Tibial artery (tissue), 4 donors: ENCODE results near the gene UGT8.

Experiments used
- DNase-seq, 2 donors: peaks; one replicate each; pipeline ENCODE4 v3.0.0-alpha.2; 2019
- H3K27ac ChIP-seq, 2 donors: fragments of 200-600 bp; sonication (generic) in 1 of 2; 1 replicate in 1 of 2; 2 replicates in 1 of 2; pipeline ENCODE4 v1.5.1; 2018 to 2019; ENCODE audit warnings: mild to moderate bottlenecking in 1 of 2
- H3K27me3 ChIP-seq, 2 donors: fragments of 200-600 bp; sonication (generic) in 1 of 2; one replicate each; pipeline versions ENCODE4 v1.5.1 to v1.6.0; 2016 to 2019
- H3K36me3 ChIP-seq, 3 donors: fragments of 200-600 bp; sonication (generic) in 2 of 3; one replicate each; pipeline ENCODE4 v1.5.1; 2016 to 2019; ENCODE audit warnings: mild to moderate bottlenecking in 2 of 3
- H3K4me1 ChIP-seq, 4 donors: fragments of 200-600 bp; sonication (generic) in 2 of 4; 1 replicate in 3 of 4; 2 replicates in 1 of 4; pipeline ENCODE4 v1.5.1; 2016 to 2019
- H3K4me3 ChIP-seq, 2 donors: fragments of 200-600 bp; sonication (generic) in 1 of 2; 1 replicate in 1 of 2; 2 replicates in 1 of 2; pipeline ENCODE4 v1.5.1; 2018 to 2019; ENCODE audit warnings: mild to moderate bottlenecking in 2 of 2
- H3K9me3 ChIP-seq, 3 donors: fragments of 200-600 bp; sonication (generic) in 1 of 3; one replicate each; pipeline ENCODE4 v1.5.1; 2016 to 2019
- CTCF ChIP-seq, 2 experiments: fragments of 200-600 bp in 1 of 2; fragments of 450-650 bp in 1 of 2; IDR thresholded peaks; one replicate each; pipeline ENCODE4 v1.5.1; 2017 to 2019; ENCODE audit warnings: antibody characterized with exemption in 2 of 2, mild to moderate bottlenecking in 1 of 2, moderate library complexity in 1 of 2
- intact Hi-C: fragments of 100-400 bp; cut with DNase I; formaldehyde crosslinking; loops from one replicate; pipeline ENCODE4 v1.15.0; 2023; ENCODE audit warnings: low total_unique reads

Gene UGT8

DNA sequence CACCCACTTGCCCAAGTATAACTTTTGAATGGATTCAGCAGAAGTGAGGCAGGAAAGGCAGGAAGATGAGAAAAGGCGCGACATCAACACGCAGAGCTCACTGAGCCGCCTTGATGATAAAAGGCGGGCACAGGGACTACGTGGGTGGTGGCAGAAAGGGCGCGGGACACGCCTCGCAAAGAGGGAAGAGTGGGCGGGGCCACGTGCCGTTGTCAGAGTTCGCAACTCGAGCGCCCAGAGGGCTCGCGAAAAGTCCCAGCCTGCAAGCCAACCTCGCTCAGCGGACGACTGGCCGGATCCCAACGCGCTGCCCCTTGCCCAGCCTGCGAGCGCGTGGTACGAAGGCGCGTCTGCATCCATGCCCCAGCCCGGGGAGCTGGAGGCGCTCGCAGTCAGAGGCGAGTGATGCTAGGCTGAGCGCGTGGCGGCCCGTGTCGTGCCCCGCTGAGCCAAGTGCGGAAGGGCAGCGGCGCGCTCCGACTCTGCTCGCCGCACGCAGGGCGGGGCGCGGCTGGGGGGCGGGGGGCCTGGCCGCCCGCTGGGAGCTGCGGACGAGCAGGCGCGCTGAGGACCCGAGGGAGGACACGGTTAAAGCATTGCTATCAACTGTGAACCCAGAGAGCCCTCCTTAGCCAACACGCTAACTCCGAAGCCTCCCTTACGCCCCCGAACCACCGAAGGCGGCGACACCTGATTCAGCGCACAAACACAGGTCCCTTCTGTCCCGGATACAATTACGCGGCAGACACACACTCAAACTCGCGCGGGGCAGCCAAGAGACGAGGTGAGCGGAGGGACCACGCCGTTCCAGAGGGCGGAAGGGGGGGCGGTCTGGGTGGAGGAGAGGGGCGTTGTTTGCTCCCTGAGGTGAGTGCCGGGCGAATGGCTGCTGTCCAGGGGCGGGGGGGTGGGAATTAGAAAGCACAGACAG, at the start of gene UGT8:
UGT8 (plus strand) TSS at position 617 of the 931 bp plus-strand sequence. CDS start 24,074 bp downstream, outside the sequence.
- Histone ChIP-seq H3K4me1 (peaks cover 0 to 22% (median 15%) of the 10 kb centered on the region in 4 donors), H3K36me3 (no peaks in the 10 kb centered on the region), H3K9me3 (no peaks in the 10 kb centered on the region), H3K27me3 (peaks cover 0 to 24% of the 10 kb centered on the region in 2 donors), H3K4me3 (peak within 1 kb of the TSS; percentile 44 to 50), H3K27ac (no peak within 1 kb of the TSS)
- intact Hi-C loops = no loop called here
- TF ChIP-seq CTCF (IDR thresholded peaks at IDR 0.05) = no peak
- DNase-seq = no peak

DNA sequence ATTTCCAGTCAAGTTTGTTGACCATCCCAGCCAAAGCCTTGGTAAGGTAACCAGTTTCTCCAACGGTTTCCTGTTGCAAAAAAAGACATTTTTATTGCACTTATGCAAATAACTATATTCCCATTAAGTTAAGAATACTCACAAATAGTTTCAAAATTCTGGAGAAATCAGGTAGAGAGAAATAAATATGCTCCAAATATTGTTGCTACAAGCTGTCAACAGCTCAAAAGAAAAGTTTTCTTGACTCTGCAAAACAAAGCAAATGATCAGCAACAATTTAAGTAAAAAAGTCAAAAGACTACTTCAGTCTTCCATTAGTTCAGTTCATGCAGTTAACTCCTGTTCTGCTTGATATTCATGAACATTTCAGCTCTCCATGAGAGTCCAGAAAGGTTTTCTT, 49.0 kb upstream of the UGT8 start:
- Histone ChIP-seq H3K27me3 (no peaks in the 10 kb centered on the region), H3K4me1 (no peaks in the 10 kb centered on the region), H3K9me3 (no peaks in the 10 kb centered on the region), H3K27ac (no peak overlapping the region), H3K4me3 (no peak overlapping the region), H3K36me3 (no peaks in the 10 kb centered on the region)
- intact Hi-C loops = no loop called here
- no peak for DNase-seq
- no peak for TF ChIP-seq CTCF (IDR thresholded peaks at IDR 0.05)

- no peak overlapping the region for H3K27ac ChIP-seq
- no peak for DNase-seq
- peaks cover 0 to 5% (median 3%) of the 10 kb centered on the region in 3 donors for H3K9me3 ChIP-seq
- intact Hi-C loops = no loop called here
- TF ChIP-seq CTCF (IDR thresholded peaks at IDR 0.05) = no peak
- no peak overlapping the region for H3K4me3 ChIP-seq
- H3K4me1 ChIP-seq = no peaks in the 10 kb centered on the region
- no peaks in the 10 kb centered on the region for H3K36me3 ChIP-seq
- no peaks in the 10 kb centered on the region for H3K27me3 ChIP-seq
Observed at GRCh38 chr4:114558446-114559020, 40.1 kb upstream of the UGT8 start.

DNA sequence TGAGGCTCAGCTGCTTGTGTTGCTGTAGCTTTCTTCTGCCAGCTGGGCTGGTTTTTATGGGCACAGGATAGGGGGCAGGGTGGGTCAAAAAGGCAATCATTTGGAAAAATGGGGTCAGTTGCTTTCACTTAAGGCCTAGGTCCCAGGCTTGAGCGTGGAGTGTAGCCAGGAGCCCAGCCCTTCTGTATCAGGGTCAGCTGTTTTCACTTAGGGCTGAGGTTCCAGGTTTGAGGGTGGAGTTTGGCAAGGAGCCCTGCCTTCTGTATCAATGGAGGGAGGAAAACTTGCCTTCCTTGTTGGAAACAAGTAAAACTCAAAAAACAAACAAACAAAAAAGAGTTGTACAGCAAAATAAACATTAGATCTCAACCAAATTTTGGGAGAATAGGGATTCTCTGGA, 37.0 kb upstream of the UGT8 start:
- Histone ChIP-seq H3K27me3 (no peaks in the 10 kb centered on the region), H3K9me3 (peaks cover 0 to 5% (median 3%) of the 10 kb centered on the region in 3 donors), H3K4me1 (no peaks in the 10 kb centered on the region), H3K4me3 (no peak overlapping the region), H3K36me3 (no peaks in the 10 kb centered on the region), H3K27ac (no peak overlapping the region)
- no peak for DNase-seq
- TF ChIP-seq CTCF (IDR thresholded peaks at IDR 0.05) = no peak
- intact Hi-C loops = no loop called here

DNA sequence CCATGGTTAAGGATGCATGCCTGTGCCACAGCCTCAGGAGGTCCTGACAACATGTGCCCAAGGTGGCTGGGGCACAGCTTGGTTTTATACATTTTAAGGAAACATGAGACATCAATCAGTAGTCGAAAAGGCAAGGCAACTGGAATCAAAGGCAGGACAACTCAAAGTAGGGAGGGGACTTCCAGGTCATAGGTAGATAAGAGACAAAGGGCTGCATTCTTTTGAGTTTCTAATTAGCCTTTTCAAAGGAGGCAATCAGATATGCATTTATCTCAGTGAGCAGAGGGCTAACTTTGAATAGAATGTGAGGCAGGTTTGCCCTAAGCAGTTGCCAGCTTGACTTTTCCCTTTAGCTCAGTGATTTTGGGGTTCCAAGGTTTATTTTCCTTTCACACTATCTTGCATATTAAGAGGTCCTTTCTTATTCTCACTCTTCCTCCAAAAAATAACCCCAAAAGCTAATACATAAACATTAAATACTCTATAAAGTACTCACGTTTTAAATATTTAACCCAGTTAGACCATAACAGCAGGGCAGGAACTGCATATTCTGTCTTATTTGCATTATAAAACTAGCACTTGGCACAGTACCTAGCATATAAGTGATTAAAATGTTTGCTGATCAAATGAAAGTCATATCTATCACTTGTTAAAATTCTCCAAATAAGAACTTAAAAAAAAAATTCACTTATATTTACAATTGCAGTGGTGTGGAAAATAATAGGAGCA, 36.3 kb upstream of the UGT8 start:
- H3K27ac ChIP-seq = no peak overlapping the region
- DNase-seq = no peak
- no peak overlapping the region for H3K4me3 ChIP-seq
- peaks cover 0 to 5% (median 3%) of the 10 kb centered on the region in 3 donors for H3K9me3 ChIP-seq
- no peak for TF ChIP-seq CTCF (IDR thresholded peaks at IDR 0.05)
- no peaks in the 10 kb centered on the region for H3K27me3 ChIP-seq
- intact Hi-C loops = no loop called here
- no peaks in the 10 kb centered on the region for H3K4me1 ChIP-seq
- H3K36me3 ChIP-seq = no peaks in the 10 kb centered on the region
